Measurements from ENCODE around the gene SUGP1. TPM values are rescaled to one million over a fixed set of nuclear protein-coding genes. Genes with fewer than 3 reads are reported as not detected.

Gene SUGP1
- total RNA-seq, 4 donors from 2014 or later = 29.7 to 51.0 (median 39.8) TPM

DNA sequence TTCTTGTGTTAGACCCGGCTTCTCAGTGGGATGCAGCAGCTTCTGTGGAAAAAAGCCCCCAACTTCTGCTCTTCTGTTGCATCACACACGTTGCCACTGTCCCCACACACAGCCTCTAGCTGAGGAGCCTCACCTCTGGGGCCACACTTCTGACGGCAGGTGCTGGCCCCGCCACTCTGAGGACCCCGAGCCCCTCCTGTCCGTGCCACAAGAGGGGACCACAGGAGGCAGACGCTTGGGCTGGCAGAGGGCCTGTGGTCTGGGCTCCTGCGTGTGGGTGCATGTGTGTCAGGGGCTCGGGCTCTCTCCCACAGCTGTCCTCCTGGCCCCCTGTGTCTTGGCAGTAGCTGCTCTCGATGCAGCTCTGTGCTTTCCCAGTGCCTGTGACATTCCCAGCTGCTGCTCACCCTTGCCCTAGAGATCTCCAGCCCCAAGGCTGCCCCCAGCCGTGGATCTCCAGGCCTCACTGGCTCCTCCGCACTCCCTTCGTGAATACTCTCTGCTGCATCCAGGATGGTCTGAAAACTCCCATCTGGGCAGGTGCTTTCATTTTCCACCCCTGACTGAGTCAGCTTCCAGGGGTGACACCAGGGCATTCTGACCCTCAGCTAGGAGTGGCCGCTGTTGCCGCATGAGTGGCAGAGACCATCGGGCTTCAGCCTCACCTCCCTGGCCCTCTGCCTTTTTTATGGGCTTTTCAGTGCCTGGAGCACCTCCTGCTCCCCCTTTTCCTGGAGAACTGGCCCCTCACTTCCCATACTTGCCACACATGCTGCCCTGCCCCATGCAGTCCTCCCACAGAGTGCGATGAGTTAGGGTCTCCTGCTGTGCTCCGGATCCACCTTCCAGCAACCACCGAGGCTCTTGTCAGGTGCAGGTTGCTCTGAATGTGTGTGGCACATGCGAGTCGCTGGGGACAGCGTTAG, 14.0 kb upstream of the SUGP1 start:
- Histone ChIP-seq H3K27ac (peak overlapping the region in 1 of 4 donors; percentile 54), H3K4me1 (no peaks in the 10 kb centered on the region), H3K36me3 (peaks cover 0 to 52% of the 10 kb centered on the region in 2 donors), H3K4me3 (no peak overlapping the region), H3K27me3 (no peaks in the 10 kb centered on the region), H3K9me3 (no peaks in the 10 kb centered on the region)
- TF ChIP-seq POLR2A (IDR thresholded peaks at IDR 0.05) = no peak
- TF ChIP-seq, protein P1, sequence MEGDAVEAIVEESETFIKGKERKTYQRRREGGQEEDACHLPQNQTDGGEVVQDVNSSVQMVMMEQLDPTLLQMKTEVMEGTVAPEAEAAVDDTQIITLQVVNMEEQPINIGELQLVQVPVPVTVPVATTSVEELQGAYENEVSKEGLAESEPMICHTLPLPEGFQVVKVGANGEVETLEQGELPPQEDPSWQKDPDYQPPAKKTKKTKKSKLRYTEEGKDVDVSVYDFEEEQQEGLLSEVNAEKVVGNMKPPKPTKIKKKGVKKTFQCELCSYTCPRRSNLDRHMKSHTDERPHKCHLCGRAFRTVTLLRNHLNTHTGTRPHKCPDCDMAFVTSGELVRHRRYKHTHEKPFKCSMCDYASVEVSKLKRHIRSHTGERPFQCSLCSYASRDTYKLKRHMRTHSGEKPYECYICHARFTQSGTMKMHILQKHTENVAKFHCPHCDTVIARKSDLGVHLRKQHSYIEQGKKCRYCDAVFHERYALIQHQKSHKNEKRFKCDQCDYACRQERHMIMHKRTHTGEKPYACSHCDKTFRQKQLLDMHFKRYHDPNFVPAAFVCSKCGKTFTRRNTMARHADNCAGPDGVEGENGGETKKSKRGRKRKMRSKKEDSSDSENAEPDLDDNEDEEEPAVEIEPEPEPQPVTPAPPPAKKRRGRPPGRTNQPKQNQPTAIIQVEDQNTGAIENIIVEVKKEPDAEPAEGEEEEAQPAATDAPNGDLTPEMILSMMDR (IDR thresholded peaks at IDR 0.05 in 4 of 5, conservative IDR thresholded peaks at IDR 0.05 in 1 of 5) = no peak
- peak in 1 of 2 donors; percentile 55 for ATAC-seq
- in situ Hi-C loops (cut with MboI; ENCODE audit: low sequenced_read_pairs in 4 of 4) (no loop called here), intact Hi-C loops (cut with DNase I; ENCODE audit: low total_unique reads) (no loop called here)
- no peak for DNase-seq

DNA sequence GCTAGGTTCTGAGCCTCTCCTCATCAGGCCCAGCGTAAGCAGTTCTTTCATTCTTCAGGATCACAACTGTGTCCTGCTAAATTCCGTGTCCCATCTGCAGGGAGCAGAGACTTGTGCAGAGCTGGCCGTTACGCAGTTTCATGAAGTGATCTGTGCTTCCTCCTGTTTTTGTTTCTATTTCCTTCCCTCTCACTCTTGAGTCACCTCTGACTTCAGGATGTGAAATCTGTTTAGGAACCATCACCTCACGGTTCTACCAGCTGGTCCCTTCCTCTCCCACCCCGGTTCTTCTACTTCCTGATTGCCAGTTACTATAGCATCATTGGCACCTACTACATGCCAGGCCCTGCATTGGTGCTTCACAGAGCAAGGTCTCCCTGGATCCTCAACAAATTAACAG, 8.8 kb upstream of the SUGP1 start:
- H3K4me3 ChIP-seq = no peak overlapping the region
- in situ Hi-C loops (cut with MboI; ENCODE audit: low sequenced_read_pairs in 4 of 4) = no loop called here
- H3K36me3 ChIP-seq = peaks cover 0 to 44% of the 10 kb centered on the region in 2 donors
- no peaks in the 10 kb centered on the region for H3K27me3 ChIP-seq
- TF ChIP-seq, protein P1 (IDR thresholded peaks at IDR 0.05 in 4 of 5, conservative IDR thresholded peaks at IDR 0.05 in 1 of 5) = no peak
- no peak for TF ChIP-seq POLR2A (IDR thresholded peaks at IDR 0.05)
- intact Hi-C loops (cut with DNase I; ENCODE audit: low total_unique reads) = no loop called here
- peaks cover 13 to 17% of the 10 kb centered on the region in 2 donors for H3K4me1 ChIP-seq
- H3K9me3 ChIP-seq = no peaks in the 10 kb centered on the region
- H3K27ac ChIP-seq = no peak overlapping the region
- DNase-seq = no peak
- ATAC-seq = no peak

DNA sequence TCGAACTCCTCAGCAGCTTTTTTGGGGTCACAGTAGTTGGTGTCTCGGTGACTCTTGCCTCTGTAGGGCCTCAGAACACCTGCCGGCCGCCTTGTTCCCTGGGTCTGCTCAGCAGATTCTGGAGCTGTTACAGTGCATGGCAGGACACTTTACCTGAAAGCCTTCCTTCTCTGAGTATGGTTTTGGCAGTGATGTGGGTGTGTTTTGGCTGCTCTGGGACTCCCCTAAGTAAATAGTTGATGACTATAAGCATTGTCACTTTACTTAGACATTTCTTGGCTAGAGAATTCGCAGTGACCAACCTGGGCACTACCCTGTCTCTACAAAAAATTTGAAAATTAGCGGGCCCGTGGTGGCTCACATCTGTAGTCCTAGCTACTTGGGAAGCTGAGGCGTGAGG, 7.4 kb upstream of the SUGP1 start:
- in situ Hi-C loops (cut with MboI; ENCODE audit: low sequenced_read_pairs in 4 of 4) (no loop called here), intact Hi-C loops (cut with DNase I; ENCODE audit: low total_unique reads) (no loop called here)
- no peak for ATAC-seq
- Histone ChIP-seq H3K27me3 (no peaks in the 10 kb centered on the region), H3K36me3 (peaks cover 0 to 44% of the 10 kb centered on the region in 2 donors), H3K4me1 (peaks cover 27 to 30% of the 10 kb centered on the region in 2 donors), H3K9me3 (no peaks in the 10 kb centered on the region), H3K4me3 (no peak overlapping the region), H3K27ac (no peak overlapping the region)
- TF ChIP-seq POLR2A (IDR thresholded peaks at IDR 0.05) = no peak
- TF ChIP-seq, protein P1 (IDR thresholded peaks at IDR 0.05 in 4 of 5, conservative IDR thresholded peaks at IDR 0.05 in 1 of 5) = no peak
- DNase-seq = no peak

DNA sequence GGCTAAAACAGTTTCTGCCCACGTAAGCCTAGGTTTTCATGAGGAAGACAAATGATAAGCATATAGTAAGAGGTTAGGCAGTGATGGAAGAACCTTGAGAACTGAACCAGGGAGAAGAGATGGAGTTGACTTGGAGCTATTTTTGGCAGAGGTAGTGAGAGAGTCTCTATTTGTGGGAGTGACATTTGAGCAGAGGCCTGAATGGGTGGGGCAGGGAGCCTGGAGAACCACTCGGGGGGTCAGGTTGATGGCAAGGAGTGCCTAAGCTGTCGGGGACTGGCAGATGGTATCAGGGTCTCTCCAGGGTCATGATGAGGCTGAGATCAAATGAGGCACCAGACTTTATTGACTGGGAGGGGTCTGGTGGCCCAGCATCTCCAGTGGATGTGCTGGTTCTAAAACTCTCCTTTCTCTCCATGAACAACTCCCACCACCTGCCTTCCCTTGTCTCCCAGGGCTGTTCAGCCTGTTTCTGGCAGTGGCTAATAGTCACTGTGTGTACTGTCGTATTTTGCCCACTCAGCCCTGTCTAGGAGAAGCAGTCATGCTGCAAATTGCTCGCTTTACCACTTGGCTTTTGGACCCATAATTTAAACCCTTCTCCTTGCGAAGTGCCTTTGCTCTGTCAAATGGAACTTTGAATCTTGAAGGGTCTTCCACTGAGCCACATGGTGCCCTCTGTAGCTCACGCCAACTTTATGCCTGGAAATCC, 3.9 kb upstream of the SUGP1 start:
- in situ Hi-C loops (cut with MboI; ENCODE audit: low sequenced_read_pairs in 4 of 4) (no loop called here), intact Hi-C loops (cut with DNase I; ENCODE audit: low total_unique reads) (loop anchor here (5.0 kb wide), 2 partner anchors 83 to 338 kb away; partner anchors contain the start of genes ATP13A1 and GATAD2A)
- TF ChIP-seq POLR2A (IDR thresholded peaks at IDR 0.05) = no peak
- TF ChIP-seq, protein P1 (IDR thresholded peaks at IDR 0.05 in 4 of 5, conservative IDR thresholded peaks at IDR 0.05 in 1 of 5) = no peak
- Histone ChIP-seq H3K4me1 (peaks cover 45 to 53% of the 10 kb centered on the region in 2 donors), H3K4me3 (peak overlapping the region in 1 of 4 donors; percentile 7), H3K27me3 (no peaks in the 10 kb centered on the region), H3K36me3 (peaks cover 0 to 34% of the 10 kb centered on the region in 2 donors), H3K27ac (peak overlapping the region; percentile 42 to 98 (median 50)), H3K9me3 (no peaks in the 10 kb centered on the region)
- peak; percentile 30 to 71 for ATAC-seq
- DNase-seq = peak in 1 of 2 donors; percentile 73
